Measurements from ENCODE around the gene IGLL1. TPM values are rescaled to one million over a fixed set of nuclear protein-coding genes. Genes with fewer than 3 reads are reported as not detected.

The IGLL1 gene
- polyA plus RNA-seq, 1 of the 3 experiments (the other 2 are of a cell fraction), result not detected

DNA sequence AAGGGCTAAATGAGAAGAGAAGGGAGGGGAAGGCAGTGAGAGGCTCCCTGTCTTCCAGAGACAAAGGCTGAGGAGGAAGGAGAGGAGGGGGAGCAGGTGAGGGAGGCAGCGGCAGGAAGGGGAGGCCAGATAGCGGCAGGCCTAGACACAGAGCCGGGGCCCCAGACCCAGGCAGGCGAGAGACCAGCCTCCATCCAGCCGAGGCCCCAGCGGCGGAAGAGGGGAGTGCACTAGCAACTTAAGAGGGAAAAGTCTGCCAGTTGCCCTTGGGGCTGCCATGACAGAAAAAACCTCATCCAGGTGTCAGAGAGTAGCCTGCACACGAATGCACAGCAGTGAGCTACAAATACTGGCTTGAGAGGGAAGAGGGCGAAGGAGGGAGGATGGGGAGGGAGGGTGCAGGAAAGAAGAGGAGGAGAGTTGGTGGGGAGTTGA is 46.7 kb downstream of the IGLL1 start:
- Histone ChIP-seq H3K9ac (no peak overlapping the region), H3F3A (replicated peaks; ENCODE audit: insufficient read depth) (no peaks in the 10 kb centered on the region), H3K36me3 (replicated peaks in 1 of 2; ENCODE audit: control insufficient read depth in 1 of 2, insufficient read depth in 2 of 2, low read length in 1 of 2) (no peaks in the 10 kb centered on the region), H3K79me2 (ENCODE audit: insufficient read depth) (no peaks in the 10 kb centered on the region), H3K4me3 (ENCODE audit: low read depth in 2 of 2, low read length in 1 of 2) (no peak overlapping the region; a peak in 1 of 4 replicates), H3K27ac (ENCODE audit: low read depth in 2 of 2, low read length in 1 of 2) (peak overlapping the region in 1 of 2 experiments; percentile 39; a peak in 1 of 4 replicates), H4K20me1 (ENCODE audit: insufficient read depth) (no peaks in the 10 kb centered on the region), H3K4me2 (no peak overlapping the region), H3K9me3 (no peaks in the 10 kb centered on the region), H3K9me2 (no peaks in the 10 kb centered on the region), H3K4me1 (ENCODE audit: control insufficient read depth in 1 of 2, insufficient read depth in 2 of 2, low read depth in 1 of 2, low read length in 1 of 2) (peaks cover 0 to 13% of the 10 kb centered on the region in 2 experiments; a peak in 1 of 4 replicates), H2AFZ (ENCODE audit: low read depth) (no peak overlapping the region), H3K27me3 (ENCODE audit: insufficient read depth) (no peaks in the 10 kb centered on the region)
- POLR2A ChIA-PET, result no interaction called here
- 57% methylated on average over 8 of the region's 9 CpGs for WGBS (ENCODE audit: low lambda C conversion rate)
- DNase-seq, result peak; percentile 84
- CTCF ChIA-PET, result interaction anchor here (0.7 to 2.1 kb wide), 5 partner anchors 10 to 132 kb away, joined by 4 to 9 read pairs (median 5); no protein-coding TSS in a partner anchor
- TF ChIP-seq, protein P1, sequence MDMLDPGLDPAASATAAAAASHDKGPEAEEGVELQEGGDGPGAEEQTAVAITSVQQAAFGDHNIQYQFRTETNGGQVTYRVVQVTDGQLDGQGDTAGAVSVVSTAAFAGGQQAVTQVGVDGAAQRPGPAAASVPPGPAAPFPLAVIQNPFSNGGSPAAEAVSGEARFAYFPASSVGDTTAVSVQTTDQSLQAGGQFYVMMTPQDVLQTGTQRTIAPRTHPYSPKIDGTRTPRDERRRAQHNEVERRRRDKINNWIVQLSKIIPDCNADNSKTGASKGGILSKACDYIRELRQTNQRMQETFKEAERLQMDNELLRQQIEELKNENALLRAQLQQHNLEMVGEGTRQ (IDR thresholded peaks at IDR 0.05; ENCODE audit: borderline replicate concordance, low read depth, low read length), result no peak
- TF ChIP-seq RAD21 (IDR thresholded peaks at IDR 0.05; ENCODE audit: low read length), result peak; percentile 45

DNA sequence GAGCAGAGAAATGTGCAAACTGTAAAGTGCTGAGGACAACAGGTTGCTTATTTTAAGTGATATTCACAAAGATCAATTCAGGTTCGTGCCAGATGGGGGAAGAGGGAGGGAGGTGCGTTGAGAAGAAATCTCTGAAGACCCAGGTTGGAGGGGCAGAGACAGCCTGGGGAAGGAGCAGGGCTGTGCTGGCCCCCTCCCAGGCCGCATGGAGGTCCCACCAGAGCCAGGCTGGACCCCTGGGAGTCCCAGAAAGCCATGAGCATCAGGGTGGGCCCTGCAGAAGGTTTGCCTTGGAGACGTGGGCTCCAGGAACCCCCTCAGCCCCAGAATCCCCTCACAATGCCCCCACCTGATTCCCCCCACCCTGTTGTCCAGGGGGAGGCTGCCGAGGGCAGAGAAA is 47.4 kb downstream of the IGLL1 start:
- no peak overlapping the region for H3K4me2 ChIP-seq
- H3K9me3 ChIP-seq, result no peaks in the 10 kb centered on the region
- H3F3A ChIP-seq (replicated peaks; ENCODE audit: insufficient read depth), result no peaks in the 10 kb centered on the region
- H3K36me3 ChIP-seq (replicated peaks in 1 of 2; ENCODE audit: control insufficient read depth in 1 of 2, insufficient read depth in 2 of 2, low read length in 1 of 2), result no peaks in the 10 kb centered on the region
- DNase-seq, result peak; percentile 18
- no peak for TF ChIP-seq RAD21 (IDR thresholded peaks at IDR 0.05; ENCODE audit: low read length)
- H3K79me2 ChIP-seq (ENCODE audit: insufficient read depth), result no peaks in the 10 kb centered on the region
- ChIA-PET CTCF (interaction anchor here (1.7 to 2.1 kb wide), 3 partner anchors 9 to 131 kb away, joined by 5 to 9 read pairs (median 6); no protein-coding TSS in a partner anchor), POLR2A (no interaction called here)
- 73% methylated on average over 4 of the region's 5 CpGs for WGBS (ENCODE audit: low lambda C conversion rate)
- H4K20me1 ChIP-seq (ENCODE audit: insufficient read depth), result no peaks in the 10 kb centered on the region
- H3K27ac ChIP-seq (ENCODE audit: low read depth in 2 of 2, low read length in 1 of 2), result peak overlapping the region in 1 of 2 experiments; percentile 39; a peak in 1 of 4 replicates
- H3K27me3 ChIP-seq (ENCODE audit: insufficient read depth), result no peaks in the 10 kb centered on the region
- no peak overlapping the region for H2AFZ ChIP-seq (ENCODE audit: low read depth)
- H3K4me1 ChIP-seq (ENCODE audit: control insufficient read depth in 1 of 2, insufficient read depth in 2 of 2, low read depth in 1 of 2, low read length in 1 of 2), result peaks cover 0 to 12% of the 10 kb centered on the region in 2 experiments; a peak in 1 of 4 replicates
- no peaks in the 10 kb centered on the region for H3K9me2 ChIP-seq
- H3K4me3 ChIP-seq (ENCODE audit: low read depth in 2 of 2, low read length in 1 of 2), result no peak overlapping the region
- no peak overlapping the region for H3K9ac ChIP-seq

DNA sequence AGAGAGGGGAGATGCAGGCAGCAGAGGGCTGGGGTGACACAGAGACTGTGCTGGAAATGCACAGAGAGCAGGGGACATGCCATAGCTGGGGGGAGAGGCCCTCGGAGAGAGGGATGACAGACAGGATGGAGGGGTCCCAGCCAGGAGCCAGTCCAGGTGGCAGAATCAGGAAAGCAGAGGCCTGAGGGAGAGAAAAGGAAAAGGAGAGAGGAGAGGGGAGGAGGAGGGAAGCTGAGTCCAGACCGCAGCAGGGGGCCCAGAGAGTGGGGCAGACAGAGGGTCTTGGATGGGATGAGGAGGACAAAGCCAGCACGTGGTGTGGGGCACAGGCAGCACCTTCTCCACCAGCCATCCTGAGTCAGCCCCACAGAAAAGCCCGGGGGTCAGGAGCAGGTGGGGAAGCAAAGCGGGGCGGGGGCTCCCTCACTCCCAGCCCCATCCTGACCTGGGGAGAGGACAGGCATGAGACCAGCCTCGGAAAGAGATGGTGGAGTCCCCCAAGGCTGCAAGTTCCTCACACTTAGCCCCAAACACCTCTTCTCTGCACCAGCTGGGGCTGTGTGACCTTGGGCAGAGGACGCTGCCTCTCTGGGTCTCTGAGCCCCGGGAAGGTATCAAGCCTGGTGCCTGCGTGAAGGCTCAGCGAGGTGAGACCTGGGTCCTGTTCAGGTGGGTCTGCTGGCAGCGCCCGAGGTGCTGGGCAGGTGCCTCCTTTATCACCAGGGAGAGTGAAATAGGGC is 48.0 kb downstream of the IGLL1 start:
- H3K4me1 ChIP-seq (ENCODE audit: control insufficient read depth in 1 of 2, insufficient read depth in 2 of 2, low read depth in 1 of 2, low read length in 1 of 2), result peaks cover 0 to 16% of the 10 kb centered on the region in 2 experiments; a peak in 1 of 4 replicates
- no peaks in the 10 kb centered on the region for H4K20me1 ChIP-seq (ENCODE audit: insufficient read depth)
- no peaks in the 10 kb centered on the region for H3K9me3 ChIP-seq
- POLR2A ChIA-PET, result no interaction called here
- H3K27me3 ChIP-seq (ENCODE audit: insufficient read depth), result no peaks in the 10 kb centered on the region
- H3K9ac ChIP-seq, result no peak overlapping the region
- TF ChIP-seq, protein P2, sequence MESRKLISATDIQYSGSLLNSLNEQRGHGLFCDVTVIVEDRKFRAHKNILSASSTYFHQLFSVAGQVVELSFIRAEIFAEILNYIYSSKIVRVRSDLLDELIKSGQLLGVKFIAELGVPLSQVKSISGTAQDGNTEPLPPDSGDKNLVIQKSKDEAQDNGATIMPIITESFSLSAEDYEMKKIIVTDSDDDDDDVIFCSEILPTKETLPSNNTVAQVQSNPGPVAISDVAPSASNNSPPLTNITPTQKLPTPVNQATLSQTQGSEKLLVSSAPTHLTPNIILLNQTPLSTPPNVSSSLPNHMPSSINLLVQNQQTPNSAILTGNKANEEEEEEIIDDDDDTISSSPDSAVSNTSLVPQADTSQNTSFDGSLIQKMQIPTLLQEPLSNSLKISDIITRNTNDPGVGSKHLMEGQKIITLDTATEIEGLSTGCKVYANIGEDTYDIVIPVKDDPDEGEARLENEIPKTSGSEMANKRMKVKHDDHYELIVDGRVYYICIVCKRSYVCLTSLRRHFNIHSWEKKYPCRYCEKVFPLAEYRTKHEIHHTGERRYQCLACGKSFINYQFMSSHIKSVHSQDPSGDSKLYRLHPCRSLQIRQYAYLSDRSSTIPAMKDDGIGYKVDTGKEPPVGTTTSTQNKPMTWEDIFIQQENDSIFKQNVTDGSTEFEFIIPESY (IDR thresholded peaks at IDR 0.05; ENCODE audit: borderline replicate concordance, low read depth), result no peak
- TF ChIP-seq EZH2phosphoT487 (IDR thresholded peaks at IDR 0.05; ENCODE audit: borderline replicate concordance, low read depth) (no peak), EP300 (IDR thresholded peaks at IDR 0.05; ENCODE audit: borderline replicate concordance in 1 of 2, low read depth in 1 of 2, low read length in 1 of 2) (no peak), TAF1 (IDR thresholded peaks at IDR 0.05; ENCODE audit: borderline replicate concordance, low read depth, low read length) (no peak), FOXJ3 (CRISPR knock-in tag; IDR thresholded peaks at IDR 0.05) (no peak), RXRA (IDR thresholded peaks at IDR 0.05; ENCODE audit: borderline replicate concordance, low read depth) (no peak), JUND (IDR thresholded peaks at IDR 0.05) (no peak), RAD21 (IDR thresholded peaks at IDR 0.05; ENCODE audit: low read length) (no peak), NFIC (IDR thresholded peaks at IDR 0.05; ENCODE audit: borderline replicate concordance) (no peak), MEF2A (IDR thresholded peaks at IDR 0.05; ENCODE audit: borderline replicate concordance, low read depth) (no peak), ELF1 (IDR thresholded peaks at IDR 0.05) (no peak), FOSL2 (IDR thresholded peaks at IDR 0.05; ENCODE audit: borderline replicate concordance, low read depth) (no peak)
- TF ChIP-seq, protein P3, sequence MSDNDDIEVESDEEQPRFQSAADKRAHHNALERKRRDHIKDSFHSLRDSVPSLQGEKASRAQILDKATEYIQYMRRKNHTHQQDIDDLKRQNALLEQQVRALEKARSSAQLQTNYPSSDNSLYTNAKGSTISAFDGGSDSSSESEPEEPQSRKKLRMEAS (IDR thresholded peaks at IDR 0.05; ENCODE audit: low read depth), result no peak
- TF ChIP-seq, protein P4, sequence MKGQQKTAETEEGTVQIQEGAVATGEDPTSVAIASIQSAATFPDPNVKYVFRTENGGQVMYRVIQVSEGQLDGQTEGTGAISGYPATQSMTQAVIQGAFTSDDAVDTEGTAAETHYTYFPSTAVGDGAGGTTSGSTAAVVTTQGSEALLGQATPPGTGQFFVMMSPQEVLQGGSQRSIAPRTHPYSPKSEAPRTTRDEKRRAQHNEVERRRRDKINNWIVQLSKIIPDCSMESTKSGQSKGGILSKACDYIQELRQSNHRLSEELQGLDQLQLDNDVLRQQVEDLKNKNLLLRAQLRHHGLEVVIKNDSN (IDR thresholded peaks at IDR 0.05; ENCODE audit: borderline replicate concordance, low read depth), result no peak
- no peaks in the 10 kb centered on the region for H3K79me2 ChIP-seq (ENCODE audit: insufficient read depth)
- H3K9me2 ChIP-seq, result no peaks in the 10 kb centered on the region
- no peak overlapping the region for H3K27ac ChIP-seq (ENCODE audit: low read depth in 2 of 2, low read length in 1 of 2)
- H3K36me3 ChIP-seq (replicated peaks in 1 of 2; ENCODE audit: control insufficient read depth in 1 of 2, insufficient read depth in 2 of 2, low read length in 1 of 2), result no peaks in the 10 kb centered on the region
- 69% methylated on average over 8 of the region's 13 CpGs for WGBS (ENCODE audit: low lambda C conversion rate)
- H3K4me3 ChIP-seq (ENCODE audit: low read depth in 2 of 2, low read length in 1 of 2), result no peak overlapping the region
- CTCF ChIA-PET, result interaction anchor here (1.3 to 2.1 kb wide), 3 partner anchors 8 to 146 kb away, joined by 4 to 9 read pairs (median 4); no protein-coding TSS in a partner anchor
- H3F3A ChIP-seq (replicated peaks; ENCODE audit: insufficient read depth), result no peaks in the 10 kb centered on the region
- H2AFZ ChIP-seq (ENCODE audit: low read depth), result no peak overlapping the region
- DNase-seq, result peak; percentile 28
- no peak overlapping the region for H3K4me2 ChIP-seq

Data from SK-N-SH (cell line).